ENCODE data around the gene HLF.
A peak's percentile ranks its signal among the peaks of the same experiment; 100 is the strongest.

The HLF gene

DNA sequence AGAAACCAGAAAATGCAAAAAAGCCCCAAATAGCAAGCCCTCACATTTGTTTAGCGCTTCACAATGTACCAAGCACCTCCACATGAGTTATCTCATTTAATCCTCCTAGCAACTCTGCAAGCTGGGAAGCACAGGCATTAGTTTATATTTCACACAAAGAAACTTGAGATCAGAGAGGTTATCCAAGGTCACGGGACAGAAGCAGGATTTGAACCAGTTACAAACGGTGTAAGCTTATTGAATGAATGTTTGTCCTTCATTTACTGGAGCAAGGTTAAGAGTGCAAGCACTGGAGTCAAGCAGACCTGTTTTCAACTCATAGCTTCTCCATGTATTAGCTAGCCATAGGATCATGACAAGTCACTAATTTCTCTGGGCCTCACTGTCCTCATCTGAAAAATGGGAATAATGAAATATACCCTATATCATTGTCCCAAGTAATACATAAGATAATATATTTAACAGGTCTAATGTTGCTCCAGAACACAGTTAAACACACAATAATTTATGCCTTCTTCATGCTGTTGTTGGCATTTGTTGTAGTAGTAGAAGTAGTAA, 6.1 kb upstream of the HLF start:
- DNase-seq, result no peak

GRCh38 chr17:55259684-55260111, 5.1 kb upstream of the HLF start:
- DNase-seq, result no peak

DNA sequence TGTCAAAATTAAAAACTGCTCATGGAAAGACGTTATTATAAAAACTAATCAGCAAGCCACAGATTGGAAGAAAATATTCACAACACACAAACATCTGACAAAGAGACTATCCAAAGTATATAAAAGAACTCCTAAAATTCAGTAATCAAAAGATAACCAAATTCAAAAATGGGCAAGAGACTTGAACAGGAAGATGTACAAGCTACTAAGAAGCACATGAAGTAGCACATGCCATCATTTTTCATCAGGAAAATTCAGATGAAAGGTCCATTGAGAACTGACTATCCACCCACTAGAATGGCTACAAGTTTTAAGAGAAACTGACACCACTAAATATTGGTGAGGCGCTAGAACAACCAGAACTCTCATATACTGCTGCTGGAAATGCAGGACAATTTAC, 3.4 kb upstream of the HLF start:
- no peak for DNase-seq

DNA sequence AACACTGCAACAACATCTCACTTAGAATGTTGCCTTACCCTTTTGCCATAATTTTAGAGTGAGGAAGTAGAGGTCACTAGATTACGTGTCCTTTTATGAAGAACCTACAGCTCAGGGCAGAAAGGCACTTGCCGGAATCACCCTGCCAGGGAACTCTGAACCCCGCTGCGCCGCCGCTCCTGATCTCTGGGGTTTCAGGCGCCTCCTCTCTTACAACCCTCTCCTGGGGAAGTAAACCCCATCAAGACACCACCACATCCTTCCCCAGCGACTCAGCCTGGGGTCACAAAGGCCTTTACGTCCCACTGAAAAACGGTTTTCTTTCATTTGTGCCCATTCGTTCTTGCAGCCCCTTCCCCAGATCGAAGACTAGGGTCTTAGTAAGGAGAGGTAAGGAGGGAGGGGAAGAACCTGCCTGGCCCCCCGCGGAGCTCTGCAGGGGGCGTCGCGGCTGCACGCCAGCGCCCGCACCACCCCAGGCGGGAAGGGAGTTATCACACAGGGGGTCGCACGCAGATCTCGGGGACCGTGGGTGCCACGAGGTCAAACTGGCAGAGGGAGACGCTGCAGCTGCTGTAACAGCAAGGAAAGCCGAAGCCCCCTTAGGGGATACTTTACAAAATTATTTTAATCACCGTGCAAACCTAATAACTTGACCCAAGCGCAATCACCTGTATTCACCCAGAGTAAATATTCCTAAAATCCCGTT, 1.0 kb upstream of the HLF start:
- DNase-seq, result peak in 1 of 2 experiments; percentile 15

GRCh38 chr17:55264278-55264644, 499 bp upstream of the HLF start:
- peak in 1 of 2 experiments; percentile 5 for DNase-seq

DNA sequence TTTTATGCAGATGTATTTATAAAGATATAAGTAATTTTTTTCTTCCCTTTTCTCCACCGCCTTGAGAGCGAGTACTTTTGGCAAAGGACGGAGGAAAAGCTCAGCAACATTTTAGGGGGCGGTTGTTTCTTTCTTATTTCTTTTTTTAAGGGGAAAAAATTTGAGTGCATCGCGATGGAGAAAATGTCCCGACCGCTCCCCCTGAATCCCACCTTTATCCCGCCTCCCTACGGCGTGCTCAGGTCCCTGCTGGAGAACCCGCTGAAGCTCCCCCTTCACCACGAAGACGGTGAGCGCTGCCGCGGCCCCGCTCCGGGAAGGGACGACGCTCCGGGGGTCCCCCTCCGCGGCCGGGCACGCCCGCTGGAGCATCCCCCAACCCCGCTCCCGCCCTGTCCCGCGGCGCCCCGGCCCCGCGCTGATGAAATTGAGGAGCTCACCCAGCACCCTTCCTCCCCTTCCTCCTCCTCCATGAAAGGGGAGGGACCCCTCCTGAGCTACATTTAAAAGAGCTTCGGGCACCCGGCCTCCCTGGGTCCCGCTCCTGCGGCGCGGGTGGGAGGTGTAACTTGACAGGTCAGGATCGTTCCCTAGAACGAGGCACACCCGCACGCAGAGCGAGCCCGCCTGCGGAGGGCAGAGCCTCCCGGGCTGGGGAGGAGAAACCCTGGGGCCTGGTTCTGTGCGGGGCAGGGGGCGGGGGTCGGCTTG, 706 bp downstream of the HLF start:
- DNase-seq, result peak; percentile 5 to 23

- DNase-seq, result no peak
Observed at GRCh38 chr17:55266051-55266957, 1.5 kb downstream of the HLF start.

DNA sequence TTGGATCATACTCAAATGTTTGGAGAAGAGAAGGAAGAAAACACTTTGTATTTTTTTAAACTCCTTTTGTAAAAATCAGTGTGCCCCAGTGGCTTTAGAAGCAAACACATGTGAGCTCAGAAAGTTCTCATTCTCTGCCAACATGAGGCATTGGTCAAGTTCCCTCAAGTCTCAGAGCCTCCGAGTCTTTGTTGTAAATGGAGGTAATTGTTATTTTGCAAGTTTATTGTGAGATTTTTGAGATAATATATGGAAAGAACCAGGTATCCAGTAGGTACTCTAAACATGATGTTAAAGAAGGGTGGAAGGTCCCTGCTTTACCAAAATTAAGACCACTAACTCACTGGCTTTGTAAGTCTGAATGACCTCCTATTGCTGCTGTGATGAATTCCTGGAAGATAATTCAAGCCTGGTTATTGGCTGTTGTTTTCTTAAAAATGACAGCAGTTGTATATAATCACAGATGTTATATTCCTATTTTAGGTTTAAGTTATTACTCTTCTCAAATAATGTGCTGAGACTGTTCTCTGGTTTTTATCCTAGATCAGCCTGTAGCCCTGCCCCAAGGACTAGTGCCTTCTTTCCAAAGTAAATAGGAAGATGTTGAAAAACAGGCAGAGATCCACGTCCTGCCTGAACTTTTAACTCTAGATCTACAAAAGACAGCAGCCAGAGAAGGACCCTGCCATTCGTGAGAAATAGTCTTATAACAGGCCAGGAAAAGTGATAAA, 2.4 kb downstream of the HLF start:
- no peak for DNase-seq

- DNase-seq, result no peak
Observed at GRCh38 chr17:55267777-55268648, 3.3 kb downstream of the HLF start.

GRCh38 chr17:55268649-55269480, 4.1 kb downstream of the HLF start:
- DNase-seq, result no peak

- no peak for DNase-seq
Observed at GRCh38 chr17:55269894-55270293, 5.1 kb downstream of the HLF start.

- no peak for DNase-seq
Observed at GRCh38 chr17:55271223-55271571, 6.4 kb downstream of the HLF start.

DNA sequence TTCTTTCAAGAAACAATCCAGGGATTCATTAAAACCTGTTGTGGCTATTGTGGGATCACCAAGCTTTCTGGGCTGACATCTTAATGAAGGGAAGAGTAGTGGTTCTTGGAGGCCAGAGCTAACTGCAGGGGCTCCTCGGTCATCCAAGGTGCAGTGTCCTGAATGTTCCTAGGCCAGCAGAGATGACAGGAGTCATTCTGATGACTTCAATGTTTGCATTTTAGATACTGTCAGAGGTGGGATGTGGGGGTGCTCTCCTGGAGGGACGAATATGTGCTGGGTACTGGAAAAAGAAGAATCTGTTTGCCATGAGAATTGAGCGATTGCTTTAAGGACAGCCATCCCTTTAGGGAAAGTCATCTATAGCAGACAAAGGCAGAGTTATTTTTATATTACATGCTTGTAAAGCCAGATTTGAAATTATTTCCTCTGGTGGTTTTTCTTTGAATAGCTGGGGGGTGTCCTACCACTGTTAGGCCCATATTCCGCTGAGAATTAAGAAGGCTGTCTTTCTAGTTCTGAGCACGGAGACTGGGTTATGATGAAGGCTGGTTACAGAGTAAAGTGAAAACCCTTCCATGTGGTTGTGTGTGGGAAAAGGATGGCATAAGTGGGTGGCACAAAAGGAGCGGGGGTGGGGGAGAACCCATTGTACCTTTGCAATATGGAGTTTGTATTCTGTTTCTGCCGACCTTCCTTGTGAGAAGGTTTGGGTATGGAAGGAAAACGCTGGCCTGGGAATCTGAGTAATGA, 7.4 kb downstream of the HLF start:
- DNase-seq, result no peak

GRCh38 chr17:55272711-55273578, 8.2 kb downstream of the HLF start:
- no peak for DNase-seq

GRCh38 chr17:55273579-55274354, 9.0 kb downstream of the HLF start:
- DNase-seq, result no peak

DNA sequence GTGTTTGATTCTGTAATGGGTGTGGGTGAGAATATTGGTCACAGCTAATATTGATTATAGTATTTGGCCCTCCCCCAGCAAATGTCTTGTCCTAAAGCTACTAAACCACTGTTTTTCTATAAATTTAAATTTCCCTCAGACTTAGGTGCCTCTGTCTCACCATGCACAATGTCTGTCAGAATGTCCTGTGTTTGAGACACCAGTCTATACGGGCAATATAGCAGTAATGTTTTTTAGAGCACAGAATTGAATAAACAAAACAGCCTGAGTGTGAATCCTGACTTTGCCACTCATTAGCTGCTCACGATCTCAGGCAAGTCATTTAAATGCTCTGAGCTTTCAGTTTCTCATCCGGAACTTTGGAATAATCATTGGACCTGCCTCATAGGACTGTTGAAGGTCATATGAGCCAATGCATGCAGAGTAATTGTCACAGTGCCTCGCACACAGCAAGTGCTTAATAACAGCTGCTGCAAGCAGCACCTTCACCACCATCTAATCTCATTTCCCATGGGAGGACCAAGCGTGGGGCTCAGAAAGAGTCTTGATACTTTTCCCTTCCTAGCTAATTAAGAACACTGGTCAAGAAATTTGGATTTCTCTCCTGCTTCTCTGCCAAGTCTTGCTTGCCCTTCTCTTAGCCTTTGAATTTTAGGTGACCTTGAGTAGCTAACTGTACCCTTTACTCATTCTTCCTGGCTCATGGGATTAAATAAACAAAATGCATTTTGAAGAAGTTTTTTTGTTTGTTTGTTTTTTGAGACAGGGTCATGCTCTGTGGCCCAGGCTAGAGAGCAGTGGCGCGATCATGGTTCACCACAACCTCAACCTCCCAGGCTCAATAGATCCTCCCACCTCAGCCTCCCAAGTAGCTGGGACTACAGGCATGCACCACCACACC, 9.8 kb downstream of the HLF start:
- DNase-seq, result no peak
